H1 (cell line): ENCODE results near the gene CYP11A1. TPM values are rescaled to one million over a fixed set of nuclear protein-coding genes. Genes with fewer than 3 reads are reported as not detected.

Experiments
- CTCF ChIA-PET: fragments of 300-600 bp; sonication (Branson Sonifier 250); formaldehyde crosslinking; loops from one replicate; lab custom pipeline; 2021; ENCODE audit not compliant: partially characterized antibody; lab: Charles Lee
- POLR2A ChIA-PET: fragments of 300-600 bp; sonication (Branson Sonifier 250); formaldehyde crosslinking; loops from one replicate; lab custom pipeline; 2021; ENCODE audit warnings: inconsistent platforms; ENCODE audit not compliant: partially characterized antibody; lab: Charles Lee
- DNase-seq, 2 experiments: peaks; one replicate each; pipeline versions ENCODE4 v3.0.0 to v3.0.0-alpha.2; 2010 to 2022; ENCODE audit warnings: low spot score in 2 of 2, low read depth in 1 of 2, mixed read lengths in 1 of 2
- FAIRE-seq: peaks from 2 replicates; lab custom pipeline; 2011; peaks lifted over from hg19 to GRCh38; lab: Jason Lieb, UNC
- H2AFZ ChIP-seq: 2 replicates; pipeline ENCODE4 v1.8.1; 2012; ENCODE audit warnings: low read length, inconsistent platforms
- H2AK5ac ChIP-seq: 2 replicates; pipeline ENCODE4 v1.6.1; 2013; ENCODE audit warnings: low read depth, low read length
- H2BK120ac ChIP-seq: replicated peaks from 2 replicates; pipeline ENCODE3; 2013; ENCODE audit warnings: low read depth, low read length, inconsistent platforms
- H2BK12ac ChIP-seq: 2 replicates; pipeline ENCODE4 v1.6.1; 2013; ENCODE audit warnings: low read depth, low read length
- H2BK15ac ChIP-seq: 2 replicates; pipeline ENCODE4 v1.6.1; 2013; ENCODE audit warnings: low read length
- H2BK20ac ChIP-seq: 2 replicates; pipeline ENCODE4 v1.6.1; 2013; ENCODE audit warnings: low read length
- H2BK5ac ChIP-seq: 2 replicates; pipeline ENCODE4 v1.6.1; 2013; ENCODE audit warnings: low read depth, low read length
- H3K14ac ChIP-seq: 2 replicates; pipeline ENCODE4 v1.6.1; 2013; ENCODE audit warnings: inconsistent platforms; ENCODE audit not compliant: insufficient read length
- H3K18ac ChIP-seq: 2 replicates; pipeline ENCODE4 v1.6.1; 2013; ENCODE audit warnings: low read length; ENCODE audit errors: extremely low read depth
- H3K23ac ChIP-seq: 2 replicates; pipeline ENCODE4 v1.6.1; 2013; ENCODE audit warnings: inconsistent platforms; ENCODE audit not compliant: insufficient read length
- H3K23me2 ChIP-seq: 2 replicates; pipeline ENCODE4 v1.6.1; 2013; ENCODE audit warnings: low read depth, low read length
- H3K27ac ChIP-seq: 2 replicates; pipeline ENCODE4 v1.6.1; 2011; ENCODE audit warnings: low read depth, low read length, inconsistent platforms
- H3K27me3 ChIP-seq, 4 experiments: replicated peaks in 1 of 4; 1 replicate in 1 of 4; 2 replicates in 3 of 4; pipeline versions ENCODE4 v1.6.1 to v1.8.1; 2011 to 2013; ENCODE audit warnings: low read length in 3 of 4, mild to moderate bottlenecking in 3 of 4, inconsistent platforms in 2 of 4, mixed read lengths in 2 of 4, moderate library complexity in 1 of 4; ENCODE audit not compliant: control insufficient read depth in 3 of 4, insufficient read depth in 3 of 4; ENCODE audit errors: extremely low read depth in 1 of 4
- H3K36me3 ChIP-seq, 4 experiments: 2 replicates each; pipeline versions ENCODE4 v1.6.1 to v1.8.1; 2011 to 2013; ENCODE audit warnings: mild to moderate bottlenecking in 4 of 4, low read length in 3 of 4, moderate library complexity in 2 of 4, control low read depth in 1 of 4, inconsistent platforms in 1 of 4; ENCODE audit not compliant: insufficient read depth in 4 of 4, control insufficient read depth in 2 of 4
- H3K4ac ChIP-seq: replicated peaks from 2 replicates; pipeline ENCODE3; 2013; ENCODE audit warnings: low read length, low read depth, mixed read lengths, inconsistent platforms; ENCODE audit not compliant: insufficient read length
- H3K4me1 ChIP-seq, 4 experiments: replicated peaks in 1 of 4; 1 replicate in 1 of 4; 2 replicates in 3 of 4; pipeline versions ENCODE4 v1.6.1 to v1.8.1; 2011 to 2013; ENCODE audit warnings: low read length in 3 of 4, inconsistent platforms in 2 of 4, mixed read lengths in 1 of 4; ENCODE audit not compliant: insufficient read depth in 4 of 4, control insufficient read depth in 3 of 4
- H3K4me2 ChIP-seq, 2 experiments: 2 replicates each; pipeline versions ENCODE4 v1.6.1 to v1.8.1; 2011 to 2013; ENCODE audit warnings: low read depth in 2 of 2, low read length in 2 of 2, control low read depth in 1 of 2, inconsistent platforms in 1 of 2, mild to moderate bottlenecking in 1 of 2; ENCODE audit not compliant: insufficient read depth in 1 of 2
- H3K4me3 ChIP-seq, 4 experiments: fragments of 200-600, 300-600 bp in 1 of 4; sonication (generic), shearing (Covaris generic), sonication (Bioruptor Twin) in 1 of 4; 2 replicates each; pipeline versions ENCODE4 v1.5.1 to v1.8.1; 2011 to 2016; ENCODE audit warnings: low read length in 4 of 4, low read depth in 3 of 4, control low read depth in 2 of 4, inconsistent platforms in 2 of 4, mild to moderate bottlenecking in 2 of 4, mixed read lengths in 1 of 4, moderate library complexity in 1 of 4; ENCODE audit not compliant: insufficient read depth in 2 of 4; ENCODE audit errors: extremely low read depth in 1 of 4
- H3K56ac ChIP-seq: replicated peaks from 2 replicates; pipeline ENCODE3; 2013; ENCODE audit warnings: low read depth, mild to moderate bottlenecking, mixed read lengths, low read length, inconsistent platforms; ENCODE audit not compliant: insufficient read length
- H3K79me1 ChIP-seq: 2 replicates; pipeline ENCODE4 v1.6.1; 2013; ENCODE audit warnings: low read depth, low read length, control low read depth
- H3K79me2 ChIP-seq, 2 experiments: 2 replicates each; pipeline versions ENCODE4 v1.6.1 to v1.8.1; 2012 to 2013; ENCODE audit warnings: low read length in 2 of 2, mild to moderate bottlenecking in 2 of 2, inconsistent platforms in 1 of 2; ENCODE audit not compliant: insufficient read depth in 2 of 2, control insufficient read depth in 1 of 2
- H3K9ac ChIP-seq, 4 experiments: replicated peaks in 1 of 4; 1 replicate in 1 of 4; 2 replicates in 3 of 4; pipeline versions ENCODE4 v1.6.1 to v1.8.1; 2011 to 2013; ENCODE audit warnings: low read depth in 3 of 4, low read length in 3 of 4, control low read depth in 2 of 4, mild to moderate bottlenecking in 2 of 4, moderate library complexity in 2 of 4, inconsistent platforms in 1 of 4; ENCODE audit errors: extremely low read depth in 1 of 4
- H3K9me3 ChIP-seq, 2 experiments: 2 replicates each; pipeline versions ENCODE4 v1.6.1 to v1.8.1; 2012 to 2013; ENCODE audit warnings: mild to moderate bottlenecking in 2 of 2, moderate library complexity in 2 of 2, control low read depth in 1 of 2, inconsistent platforms in 1 of 2, low read depth in 1 of 2, low read length in 1 of 2, mixed read lengths in 1 of 2; ENCODE audit not compliant: insufficient read depth in 2 of 2
- H4K20me1 ChIP-seq, 2 experiments: replicated peaks in 1 of 2; 2 replicates each; pipeline versions ENCODE3 to v1.8.1; 2011 to 2013; ENCODE audit warnings: inconsistent platforms in 2 of 2, low read length in 2 of 2, mild to moderate bottlenecking in 1 of 2; ENCODE audit not compliant: insufficient read depth in 2 of 2, control insufficient read depth in 1 of 2
- H4K5ac ChIP-seq: 2 replicates; pipeline ENCODE4 v1.6.1; 2013; ENCODE audit warnings: low read length, low read depth, mixed read lengths, inconsistent platforms; ENCODE audit not compliant: insufficient read length
- H4K8ac ChIP-seq: 2 replicates; pipeline ENCODE4 v1.8.0; 2013; ENCODE audit warnings: mild to moderate bottlenecking, moderate library complexity, low read length, inconsistent platforms; ENCODE audit not compliant: insufficient read depth; ENCODE audit errors: extremely low read depth
- H4K91ac ChIP-seq: replicated peaks from 2 replicates; pipeline ENCODE3; 2013; ENCODE audit warnings: low read length, mixed read lengths, inconsistent platforms; ENCODE audit not compliant: insufficient read length
- BRCA1 ChIP-seq: IDR thresholded peaks from 2 replicates; pipeline ENCODE4 v1.6.1; 2012; ENCODE audit warnings: low read depth, low read length, improper control_type of control experiment
- RAD21 ChIP-seq, 2 experiments: IDR thresholded peaks in 1 of 2; conservative IDR thresholded peaks in 1 of 2; 2 replicates each; pipeline ENCODE4 v1.6.1; 2011; ENCODE audit warnings: low read depth in 2 of 2, low read length in 2 of 2, improper control_type of control experiment in 1 of 2, inconsistent platforms in 1 of 2, mild to moderate bottlenecking in 1 of 2, moderate library complexity in 1 of 2
- RNF2 ChIP-seq: fragments of 200-900, 300-1000 bp; sonication (generic); IDR thresholded peaks from 2 replicates; pipeline ENCODE4 v1.7.1; 2016; ENCODE audit warnings: borderline replicate concordance, low read depth, mild to moderate bottlenecking, antibody characterized with exemption, low read length; ENCODE audit not compliant: poor library complexity, severe bottlenecking; ENCODE audit errors: missing control alignments
- WGBS, 2 experiments: shearing (Covaris generic) in 1 of 2; methylation state at CpG; one replicate each; pipeline versions ENCODE4 v1.1.6 to v1.1.7; 2013 to 2015; ENCODE audit warnings: low lambda C conversion rate in 2 of 2, mixed read lengths in 2 of 2, inconsistent platforms in 1 of 2, low coverage in 1 of 2, missing lambda C conversion rate in 1 of 2; ENCODE audit not compliant: insufficient replicate concordance in 2 of 2, insufficient coverage in 1 of 2, insufficient read length in 1 of 2; ENCODE audit errors: extremely low coverage in 1 of 2, missing lambda C conversion rate in 1 of 2; 5-methylcytosine and 5-hydroxymethylcytosine counted together
- polyA plus RNA-seq, 7 experiments: library from polyadenylated mRNA; depleted of rRNA in 3 of 7; stranded (reverse) in 5 of 7; unstranded in 2 of 7; fragments of >200 nt in 5 of 7; fragments of 200-250 nt in 2 of 7; gene quantifications; 1 replicate in 5 of 7; 2 replicates in 1 of 7; 4 replicates in 1 of 7; pipeline versions ENCODE4 v1.2.1 to v1.2.3, GENCODE V29; 2011 to 2013; ENCODE audit warnings: missing spikeins in 2 of 7, mixed read lengths in 2 of 7
- total RNA-seq: library from RNA; stranded (reverse); fragmentation: NEBNext Ultra II Directional; extraction: Animal tissue kit (Norgen Biotek cat#: 25700); gene quantifications from 2 replicates; pipeline ENCODE4 v1.2.1, GENCODE V29; 2021
- TF ChIP-seq, protein P1 (sequence below): IDR thresholded peaks from 2 replicates; pipeline ENCODE4 v1.6.1; 2012; ENCODE audit warnings: low read length, inconsistent platforms
- TF ChIP-seq, protein P2 (sequence below): IDR thresholded peaks from 2 replicates; pipeline ENCODE4 v1.6.1; 2011; ENCODE audit warnings: low read length, improper control_type of control experiment

Gene CYP11A1
- total and polyA plus RNA-seq, 2 of the 8 experiments (the other 6 are each of a cell fraction or from before 2014, with no cell fraction given): 1.9 to 7.2 TPM

DNA sequence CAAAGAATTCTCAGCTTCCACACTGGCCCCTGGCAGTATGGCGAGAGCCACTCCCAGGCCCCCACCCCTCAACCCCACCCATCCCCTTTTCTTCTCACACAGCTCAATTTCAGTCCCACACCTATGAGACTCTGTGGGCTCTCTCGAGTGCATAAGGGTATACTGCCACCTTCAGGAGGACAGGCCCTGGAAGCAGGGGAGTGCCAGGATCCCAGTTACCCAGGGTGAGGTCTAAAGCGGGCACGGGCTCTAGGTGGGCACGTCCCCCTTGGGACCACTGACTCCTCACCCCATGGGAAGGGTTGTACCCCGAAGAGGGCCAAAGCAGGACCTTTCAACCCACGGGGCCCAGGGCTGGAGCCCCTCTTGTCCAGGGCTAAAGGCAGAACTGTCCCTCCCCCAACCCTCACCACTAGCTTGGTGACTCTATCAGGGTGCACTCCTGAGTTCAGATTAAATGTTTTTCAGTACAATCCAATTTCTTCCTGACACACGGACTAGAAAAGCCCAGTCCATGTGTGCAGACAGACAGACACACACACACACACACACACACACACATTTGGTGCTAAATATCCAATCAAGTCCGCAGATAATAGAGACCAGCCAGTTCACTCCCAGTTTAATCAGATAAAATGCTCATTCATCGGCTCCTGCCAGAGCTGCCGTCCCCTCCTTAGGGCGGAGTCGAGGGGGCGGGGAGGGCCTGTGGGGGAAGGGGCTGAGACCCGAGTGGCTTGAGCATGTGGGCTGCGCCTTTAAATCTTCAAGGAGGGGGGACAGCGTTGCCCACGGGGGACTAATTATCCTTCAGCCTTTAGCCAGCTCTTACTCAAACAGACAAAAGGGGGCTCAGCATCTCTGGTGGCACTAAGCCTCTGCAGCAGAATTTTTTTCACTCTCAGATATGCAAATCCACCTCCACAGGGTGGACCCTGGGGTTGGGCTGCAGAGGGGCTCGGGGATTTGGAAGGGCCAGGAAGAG lies 59.3 kb downstream of the CYP11A1 start:
- Histone ChIP-seq H3K23ac (no peak overlapping the region), H3K14ac (no peak overlapping the region), H2BK120ac (no peak overlapping the region), H3K4me3 (peak overlapping the region in 1 of 4 experiments; percentile 37; a peak in 2 of 8 replicates), H3K27ac (no peak overlapping the region), H4K20me1 (no peaks in the 10 kb centered on the region), H2BK5ac (no peak overlapping the region), H2BK20ac (no peak overlapping the region), H3K18ac (0 out of 2 replicates have a peak overlapping the region, but pooled peaks have one; percentile 62), H3K9me3 (no peaks in the 10 kb centered on the region), H3K36me3 (no peaks in the 10 kb centered on the region), H2BK15ac (no peak overlapping the region), H3K9ac (no peak overlapping the region), H4K5ac (no peak overlapping the region), H3K56ac (no peak overlapping the region), H2AK5ac (no peak overlapping the region), H3K4ac (no peak overlapping the region), H2BK12ac (no peak overlapping the region), H3K27me3 (peaks cover 0 to 10% (median 0%) of the 10 kb centered on the region in 4 experiments; a peak in 4 of 7 replicates), H3K79me2 (no peaks in the 10 kb centered on the region), H3K79me1 (no peaks in the 10 kb centered on the region), H3K23me2 (no peaks in the 10 kb centered on the region), H3K4me1 (peaks cover 0 to 36% (median 22%) of the 10 kb centered on the region in 4 experiments; a peak in 6 of 7 replicates), H4K8ac (no peak overlapping the region), H2AFZ (no peak overlapping the region), H3K4me2 (peak overlapping the region; percentile 2 to 55; a peak in 3 of 4 replicates), H4K91ac (no peak overlapping the region)
- CTCF ChIA-PET: interaction anchor here (0.5 to 10.0 kb wide), 82 partner anchors 9 to 967 kb away, joined by 3 to 353 read pairs (median 5); partner anchors contain the start of genes CCDC33, ISLR, ISLR2 and PML
- POLR2A ChIA-PET: interaction anchor here (0.6 to 3.5 kb wide), 6 partner anchors 11 to 503 kb away, joined by 3 to 19 read pairs (median 3); no protein-coding TSS in a partner anchor
- FAIRE-seq: peak; percentile 24
- WGBS, 2 experiments: 24% methylated on average over 17 of the region's 19 CpGs; no CpG with 5 or more reads in 1 of the 2 experiments
- DNase-seq: peak in 1 of 2 experiments; percentile 74
- TF ChIP-seq BRCA1 (no peak), RAD21 (IDR thresholded peaks at IDR 0.05 in 1 of 2, conservative IDR thresholded peaks at IDR 0.05 in 1 of 2; ENCODE audit: low read depth in 2 of 2, low read length in 2 of 2) (peak; percentile 87 to 89), RNF2 (no peak)
- TF ChIP-seq, protein P1, sequence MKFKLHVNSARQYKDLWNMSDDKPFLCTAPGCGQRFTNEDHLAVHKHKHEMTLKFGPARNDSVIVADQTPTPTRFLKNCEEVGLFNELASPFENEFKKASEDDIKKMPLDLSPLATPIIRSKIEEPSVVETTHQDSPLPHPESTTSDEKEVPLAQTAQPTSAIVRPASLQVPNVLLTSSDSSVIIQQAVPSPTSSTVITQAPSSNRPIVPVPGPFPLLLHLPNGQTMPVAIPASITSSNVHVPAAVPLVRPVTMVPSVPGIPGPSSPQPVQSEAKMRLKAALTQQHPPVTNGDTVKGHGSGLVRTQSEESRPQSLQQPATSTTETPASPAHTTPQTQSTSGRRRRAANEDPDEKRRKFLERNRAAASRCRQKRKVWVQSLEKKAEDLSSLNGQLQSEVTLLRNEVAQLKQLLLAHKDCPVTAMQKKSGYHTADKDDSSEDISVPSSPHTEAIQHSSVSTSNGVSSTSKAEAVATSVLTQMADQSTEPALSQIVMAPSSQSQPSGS: no peak
- TF ChIP-seq, protein P2, sequence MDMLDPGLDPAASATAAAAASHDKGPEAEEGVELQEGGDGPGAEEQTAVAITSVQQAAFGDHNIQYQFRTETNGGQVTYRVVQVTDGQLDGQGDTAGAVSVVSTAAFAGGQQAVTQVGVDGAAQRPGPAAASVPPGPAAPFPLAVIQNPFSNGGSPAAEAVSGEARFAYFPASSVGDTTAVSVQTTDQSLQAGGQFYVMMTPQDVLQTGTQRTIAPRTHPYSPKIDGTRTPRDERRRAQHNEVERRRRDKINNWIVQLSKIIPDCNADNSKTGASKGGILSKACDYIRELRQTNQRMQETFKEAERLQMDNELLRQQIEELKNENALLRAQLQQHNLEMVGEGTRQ: no peak
